ENCODE results near the gene TTLL5. TPM values are rescaled to one million over a fixed set of nuclear protein-coding genes. Genes with fewer than 3 reads are reported as not detected.

TTLL5 gene
- total and polyA plus RNA-seq, 8 donors, result 10.1 to 48.4 (median 17.3) TPM

GRCh38 chr14:75800792-75801191 is 139.7 kb downstream of the TTLL5 start:
- Histone ChIP-seq H3K4me1 (no peaks in the 10 kb centered on the region), H3K27me3 (no peaks in the 10 kb centered on the region), H3K36me3 (peaks cover 0 to 26% (median 16%) of the 10 kb centered on the region in 4 donors), H3K27ac (no peak overlapping the region), H3K9me3 (peaks cover 0 to 5% (median 0%) of the 10 kb centered on the region in 4 donors), H3K4me3 (no peak overlapping the region)
- intact Hi-C loops (cut with DNase I; ENCODE audit: low total_unique reads), result loop anchor here (5.0 to 10.0 kb wide), 2 partner anchors 88 to 174 kb away; no protein-coding TSS in a partner anchor
- TF ChIP-seq CTCF (IDR thresholded peaks at IDR 0.05) (no peak), POLR2A (IDR thresholded peaks at IDR 0.05) (no peak), EP300 (IDR thresholded peaks at IDR 0.05) (no peak), POLR2AphosphoS5 (IDR thresholded peaks at IDR 0.05) (no peak)
- no peak for DNase-seq
- WGBS, 5 donors, result 94 to 100% (median 96%) methylated on average over 5 of the region's 5 CpGs

- Histone ChIP-seq H3K9me3 (peaks cover 0 to 5% (median 0%) of the 10 kb centered on the region in 4 donors), H3K4me3 (no peak overlapping the region), H3K4me1 (no peaks in the 10 kb centered on the region), H3K27me3 (no peaks in the 10 kb centered on the region), H3K36me3 (peaks cover 0 to 23% (median 13%) of the 10 kb centered on the region in 4 donors), H3K27ac (no peak overlapping the region)
- WGBS, 5 donors, result 90 to 97% (median 96%) methylated on average over 1 of the region's 1 CpG
- intact Hi-C loops (cut with DNase I; ENCODE audit: low total_unique reads), result loop anchor here (5.0 to 10.0 kb wide), 2 partner anchors 90 to 172 kb away; no protein-coding TSS in a partner anchor
- TF ChIP-seq POLR2A (IDR thresholded peaks at IDR 0.05), result no peak
- no peak for TF ChIP-seq POLR2AphosphoS5 (IDR thresholded peaks at IDR 0.05)
- TF ChIP-seq EP300 (IDR thresholded peaks at IDR 0.05), result no peak
- no peak for TF ChIP-seq CTCF (IDR thresholded peaks at IDR 0.05)
- peak in 1 of 2 donors; percentile 40 for DNase-seq
These were observed 141.4 kb downstream of the TTLL5 start for GRCh38 chr14:75802486-75802885.

GRCh38 chr14:75803765-75804164 is 142.7 kb downstream of the TTLL5 start:
- no peak overlapping the region for H3K4me3 ChIP-seq
- H3K9me3 ChIP-seq, result peaks cover 0 to 5% (median 0%) of the 10 kb centered on the region in 4 donors
- intact Hi-C loops (cut with DNase I; ENCODE audit: low total_unique reads), result loop anchor here (5.0 to 10.0 kb wide), 2 partner anchors 91 to 171 kb away; no protein-coding TSS in a partner anchor
- DNase-seq, result peak in 1 of 2 donors; percentile 47
- no peaks in the 10 kb centered on the region for H3K4me1 ChIP-seq
- WGBS, 5 donors, result 73 to 90% (median 82%) methylated on average over 5 of the region's 5 CpGs
- H3K36me3 ChIP-seq, result peaks cover 0 to 16% (median 13%) of the 10 kb centered on the region in 4 donors
- H3K27ac ChIP-seq, result no peak overlapping the region
- TF ChIP-seq EP300 (IDR thresholded peaks at IDR 0.05) (no peak), CTCF (IDR thresholded peaks at IDR 0.05) (no peak)
- H3K27me3 ChIP-seq, result no peaks in the 10 kb centered on the region

GRCh38 chr14:75804570-75805275 is 143.7 kb downstream of the TTLL5 start:
- intact Hi-C loops (cut with DNase I; ENCODE audit: low total_unique reads), result loop anchor here (5.0 to 10.0 kb wide), 2 partner anchors 92 to 170 kb away; no protein-coding TSS in a partner anchor
- no peaks in the 10 kb centered on the region for H3K27me3 ChIP-seq
- WGBS, 5 donors, result 56 to 80% (median 66%) methylated on average over 2 of the region's 2 CpGs
- DNase-seq, result no peak
- no peak overlapping the region for H3K27ac ChIP-seq
- no peak for TF ChIP-seq EP300 (IDR thresholded peaks at IDR 0.05)
- TF ChIP-seq POLR2A (IDR thresholded peaks at IDR 0.05), result no peak
- no peak for TF ChIP-seq CTCF (IDR thresholded peaks at IDR 0.05)
- TF ChIP-seq POLR2AphosphoS5 (IDR thresholded peaks at IDR 0.05), result no peak
- H3K4me3 ChIP-seq, result no peak overlapping the region
- H3K4me1 ChIP-seq, result no peaks in the 10 kb centered on the region
- H3K9me3 ChIP-seq, result peaks cover 0 to 3% (median 0%) of the 10 kb centered on the region in 4 donors
- peaks cover 0 to 13% (median 12%) of the 10 kb centered on the region in 4 donors for H3K36me3 ChIP-seq
